Measurements from ENCODE around the gene HDLBP.

GRCh38 chr2:241350878-241351639 is 35.6 kb upstream of the HDLBP start:
- TF ChIP-seq, protein P1, sequence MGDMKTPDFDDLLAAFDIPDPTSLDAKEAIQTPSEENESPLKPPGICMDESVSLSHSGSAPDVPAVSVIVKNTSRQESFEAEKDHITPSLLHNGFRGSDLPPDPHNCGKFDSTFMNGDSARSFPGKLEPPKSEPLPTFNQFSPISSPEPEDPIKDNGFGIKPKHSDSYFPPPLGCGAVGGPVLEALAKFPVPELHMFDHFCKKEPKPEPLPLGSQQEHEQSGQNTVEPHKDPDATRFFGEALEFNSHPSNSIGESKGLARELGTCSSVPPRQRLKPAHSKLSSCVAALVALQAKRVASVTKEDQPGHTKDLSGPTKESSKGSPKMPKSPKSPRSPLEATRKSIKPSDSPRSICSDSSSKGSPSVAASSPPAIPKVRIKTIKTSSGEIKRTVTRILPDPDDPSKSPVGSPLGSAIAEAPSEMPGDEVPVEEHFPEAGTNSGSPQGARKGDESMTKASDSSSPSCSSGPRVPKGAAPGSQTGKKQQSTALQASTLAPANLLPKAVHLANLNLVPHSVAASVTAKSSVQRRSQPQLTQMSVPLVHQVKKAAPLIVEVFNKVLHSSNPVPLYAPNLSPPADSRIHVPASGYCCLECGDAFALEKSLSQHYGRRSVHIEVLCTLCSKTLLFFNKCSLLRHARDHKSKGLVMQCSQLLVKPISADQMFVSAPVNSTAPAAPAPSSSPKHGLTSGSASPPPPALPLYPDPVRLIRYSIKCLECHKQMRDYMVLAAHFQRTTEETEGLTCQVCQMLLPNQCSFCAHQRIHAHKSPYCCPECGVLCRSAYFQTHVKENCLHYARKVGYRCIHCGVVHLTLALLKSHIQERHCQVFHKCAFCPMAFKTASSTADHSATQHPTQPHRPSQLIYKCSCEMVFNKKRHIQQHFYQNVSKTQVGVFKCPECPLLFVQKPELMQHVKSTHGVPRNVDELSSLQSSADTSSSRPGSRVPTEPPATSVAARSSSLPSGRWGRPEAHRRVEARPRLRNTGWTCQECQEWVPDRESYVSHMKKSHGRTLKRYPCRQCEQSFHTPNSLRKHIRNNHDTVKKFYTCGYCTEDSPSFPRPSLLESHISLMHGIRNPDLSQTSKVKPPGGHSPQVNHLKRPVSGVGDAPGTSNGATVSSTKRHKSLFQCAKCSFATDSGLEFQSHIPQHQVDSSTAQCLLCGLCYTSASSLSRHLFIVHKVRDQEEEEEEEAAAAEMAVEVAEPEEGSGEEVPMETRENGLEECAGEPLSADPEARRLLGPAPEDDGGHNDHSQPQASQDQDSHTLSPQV (IDR thresholded peaks at IDR 0.05): no peak
- TF ChIP-seq SMC3 (IDR thresholded peaks at IDR 0.05; ENCODE audit: borderline replicate concordance, low read length) (no peak), USF2 (IDR thresholded peaks at IDR 0.05; ENCODE audit: borderline replicate concordance, low read depth, low read length) (no peak), EP300 (IDR thresholded peaks at IDR 0.05; ENCODE audit: borderline replicate concordance in 1 of 2, control insufficient read depth in 1 of 2, low read depth in 2 of 2, low read length in 2 of 2) (no peak), ETV6 (conservative IDR thresholded peaks at IDR 0.05 in 1 of 2, IDR thresholded peaks at IDR 0.05 in 1 of 2; ENCODE audit: borderline replicate concordance in 1 of 2, low read depth in 1 of 2) (no peak), E4F1 (IDR thresholded peaks at IDR 0.05; ENCODE audit: borderline replicate concordance, partially characterized antibody) (no peak), ZNF274 (IDR thresholded peaks at IDR 0.05; ENCODE audit: insufficient read depth, insufficient read length) (no peak), YY1 (IDR thresholded peaks at IDR 0.05; ENCODE audit: low read depth, low read length) (no peak), ATF2 (IDR thresholded peaks at IDR 0.05; ENCODE audit: low read length) (no peak), MXI1 (IDR thresholded peaks at IDR 0.05; ENCODE audit: low read depth, low read length) (no peak)
- TF ChIP-seq, protein P2, sequence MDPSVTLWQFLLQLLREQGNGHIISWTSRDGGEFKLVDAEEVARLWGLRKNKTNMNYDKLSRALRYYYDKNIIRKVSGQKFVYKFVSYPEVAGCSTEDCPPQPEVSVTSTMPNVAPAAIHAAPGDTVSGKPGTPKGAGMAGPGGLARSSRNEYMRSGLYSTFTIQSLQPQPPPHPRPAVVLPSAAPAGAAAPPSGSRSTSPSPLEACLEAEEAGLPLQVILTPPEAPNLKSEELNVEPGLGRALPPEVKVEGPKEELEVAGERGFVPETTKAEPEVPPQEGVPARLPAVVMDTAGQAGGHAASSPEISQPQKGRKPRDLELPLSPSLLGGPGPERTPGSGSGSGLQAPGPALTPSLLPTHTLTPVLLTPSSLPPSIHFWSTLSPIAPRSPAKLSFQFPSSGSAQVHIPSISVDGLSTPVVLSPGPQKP (IDR thresholded peaks at IDR 0.05; ENCODE audit: low read depth, low read length): no peak

Measured in GM12878 (cell line).